ENCODE measurements around the gene MAN1C1. TPM values are rescaled to one million over a fixed set of nuclear protein-coding genes. Genes with fewer than 3 reads are reported as not detected.

MAN1C1 gene
- total and polyA plus RNA-seq, 10 of the 15 experiments (the other 5 are each of a cell fraction or from before 2014, with no cell fraction given): 0.12 to 0.56 (median 0.22) TPM; not detected in 3

GRCh38 chr1:25672763-25673409 is 56.3 kb downstream of the MAN1C1 start:
- SMC1A ChIA-PET (ENCODE audit: uncharacterized antibody, unreplicated experiment): no interaction called here
- DNase-seq (ENCODE audit: low read depth, low spot score) (no peak), FAIRE-seq (no peak), ATAC-seq (no peak)
- Histone ChIP-seq H3K79me2 (ENCODE audit: control insufficient read depth, insufficient read depth, low read length) (no peaks in the 10 kb centered on the region), H4K20me1 (ENCODE audit: control insufficient read depth, insufficient read depth) (no peaks in the 10 kb centered on the region; the same call in 1 of the 2 replicates), H2AFZ (ENCODE audit: control insufficient read depth, low read depth, low read length) (no peak overlapping the region), H3K4me2 (ENCODE audit: control insufficient read depth, insufficient read depth) (no peak overlapping the region), H3K27me3 (replicated peaks in 1 of 2; ENCODE audit: control insufficient read depth in 2 of 2, insufficient read depth in 2 of 2, low read length in 1 of 2) (peaks cover 2 to 13% of the 10 kb centered on the region in 2 experiments), H3K9ac (ENCODE audit: control insufficient read depth, insufficient read depth, low read length) (no peak overlapping the region), H3K9me3 (replicated peaks; ENCODE audit: control insufficient read depth, insufficient read depth, low read length) (peaks cover 6% of the 10 kb centered on the region; the same call in 2 of the 3 replicates), H3K27ac (ENCODE audit: control insufficient read depth, insufficient read depth) (no peak overlapping the region), H3K4me3 (no peak overlapping the region), H3K4me1 (ENCODE audit: control insufficient read depth, insufficient read depth, low read length) (peaks cover 21% of the 10 kb centered on the region), H3K36me3 (ENCODE audit: control insufficient read depth in 2 of 2, insufficient read depth in 2 of 2, low read length in 1 of 2) (no peaks in the 10 kb centered on the region)
- RAD21 ChIA-PET (ENCODE audit: unreplicated experiment): no interaction called here
- no peak for TF ChIP-seq ZNF384 (IDR thresholded peaks at IDR 0.05; ENCODE audit: borderline replicate concordance, low read depth, low read length)
- TF ChIP-seq MXI1 (IDR thresholded peaks at IDR 0.05; ENCODE audit: low read depth, low read length): no peak
- TF ChIP-seq SIN3A (IDR thresholded peaks at IDR 0.05; ENCODE audit: low read depth, low read length): no peak
- no peak for TF ChIP-seq STAT3 (IDR thresholded peaks at IDR 0.05; ENCODE audit: low read depth, low read length)
- TF ChIP-seq, protein P1, sequence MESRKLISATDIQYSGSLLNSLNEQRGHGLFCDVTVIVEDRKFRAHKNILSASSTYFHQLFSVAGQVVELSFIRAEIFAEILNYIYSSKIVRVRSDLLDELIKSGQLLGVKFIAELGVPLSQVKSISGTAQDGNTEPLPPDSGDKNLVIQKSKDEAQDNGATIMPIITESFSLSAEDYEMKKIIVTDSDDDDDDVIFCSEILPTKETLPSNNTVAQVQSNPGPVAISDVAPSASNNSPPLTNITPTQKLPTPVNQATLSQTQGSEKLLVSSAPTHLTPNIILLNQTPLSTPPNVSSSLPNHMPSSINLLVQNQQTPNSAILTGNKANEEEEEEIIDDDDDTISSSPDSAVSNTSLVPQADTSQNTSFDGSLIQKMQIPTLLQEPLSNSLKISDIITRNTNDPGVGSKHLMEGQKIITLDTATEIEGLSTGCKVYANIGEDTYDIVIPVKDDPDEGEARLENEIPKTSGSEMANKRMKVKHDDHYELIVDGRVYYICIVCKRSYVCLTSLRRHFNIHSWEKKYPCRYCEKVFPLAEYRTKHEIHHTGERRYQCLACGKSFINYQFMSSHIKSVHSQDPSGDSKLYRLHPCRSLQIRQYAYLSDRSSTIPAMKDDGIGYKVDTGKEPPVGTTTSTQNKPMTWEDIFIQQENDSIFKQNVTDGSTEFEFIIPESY (IDR thresholded peaks at IDR 0.05): no peak
- TF ChIP-seq, protein P2, sequence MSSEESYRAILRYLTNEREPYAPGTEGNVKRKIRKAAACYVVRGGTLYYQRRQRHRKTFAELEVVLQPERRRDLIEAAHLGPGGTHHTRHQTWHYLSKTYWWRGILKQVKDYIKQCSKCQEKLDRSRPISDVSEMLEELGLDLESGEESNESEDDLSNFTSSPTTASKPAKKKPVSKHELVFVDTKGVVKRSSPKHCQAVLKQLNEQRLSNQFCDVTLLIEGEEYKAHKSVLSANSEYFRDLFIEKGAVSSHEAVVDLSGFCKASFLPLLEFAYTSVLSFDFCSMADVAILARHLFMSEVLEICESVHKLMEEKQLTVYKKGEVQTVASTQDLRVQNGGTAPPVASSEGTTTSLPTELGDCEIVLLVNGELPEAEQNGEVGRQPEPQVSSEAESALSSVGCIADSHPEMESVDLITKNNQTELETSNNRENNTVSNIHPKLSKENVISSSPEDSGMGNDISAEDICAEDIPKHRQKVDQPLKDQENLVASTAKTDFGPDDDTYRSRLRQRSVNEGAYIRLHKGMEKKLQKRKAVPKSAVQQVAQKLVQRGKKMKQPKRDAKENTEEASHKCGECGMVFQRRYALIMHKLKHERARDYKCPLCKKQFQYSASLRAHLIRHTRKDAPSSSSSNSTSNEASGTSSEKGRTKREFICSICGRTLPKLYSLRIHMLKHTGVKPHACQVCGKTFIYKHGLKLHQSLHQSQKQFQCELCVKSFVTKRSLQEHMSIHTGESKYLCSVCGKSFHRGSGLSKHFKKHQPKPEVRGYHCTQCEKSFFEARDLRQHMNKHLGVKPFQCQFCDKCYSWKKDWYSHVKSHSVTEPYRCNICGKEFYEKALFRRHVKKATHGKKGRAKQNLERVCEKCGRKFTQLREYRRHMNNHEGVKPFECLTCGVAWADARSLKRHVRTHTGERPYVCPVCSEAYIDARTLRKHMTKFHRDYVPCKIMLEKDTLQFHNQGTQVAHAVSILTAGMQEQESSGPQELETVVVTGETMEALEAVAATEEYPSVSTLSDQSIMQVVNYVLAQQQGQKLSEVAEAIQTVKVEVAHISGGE (CRISPR knock-in tag; IDR thresholded peaks at IDR 0.05): no peak
- no peak for TF ChIP-seq IRF4 (IDR thresholded peaks at IDR 0.05; ENCODE audit: low read depth, low read length)
- no peak for TF ChIP-seq CEBPB (IDR thresholded peaks at IDR 0.05; ENCODE audit: borderline replicate concordance in 1 of 2, low read depth in 2 of 2, low read length in 2 of 2)
- no peak for TF ChIP-seq HDAC6 (IDR thresholded peaks at IDR 0.05; ENCODE audit: unreplicated experiment)
- no peak for TF ChIP-seq STAT1 (conservative IDR thresholded peaks at IDR 0.05)
- TF ChIP-seq NFYA (IDR thresholded peaks at IDR 0.05; ENCODE audit: borderline replicate concordance, low read depth, low read length): no peak
- POLR2A ChIA-PET: no interaction called here
- CTCF ChIA-PET: no interaction called here
- in situ Hi-C loops (cut with MboI) (no loop called here), intact Hi-C loops (cut with micrococcal nuclease; ENCODE audit: unreplicated experiment) (no loop called here)
- BruUV-seq (replicated peaks): no TSS peak
- 67% methylated on average over 13 of the region's 13 CpGs for WGBS (ENCODE audit: insufficient coverage, insufficient replicate concordance, low lambda C conversion rate, missing lambda C conversion rate)

Measured in GM12878 (cell line).